ENCODE results near the gene DHCR24.

DNA sequence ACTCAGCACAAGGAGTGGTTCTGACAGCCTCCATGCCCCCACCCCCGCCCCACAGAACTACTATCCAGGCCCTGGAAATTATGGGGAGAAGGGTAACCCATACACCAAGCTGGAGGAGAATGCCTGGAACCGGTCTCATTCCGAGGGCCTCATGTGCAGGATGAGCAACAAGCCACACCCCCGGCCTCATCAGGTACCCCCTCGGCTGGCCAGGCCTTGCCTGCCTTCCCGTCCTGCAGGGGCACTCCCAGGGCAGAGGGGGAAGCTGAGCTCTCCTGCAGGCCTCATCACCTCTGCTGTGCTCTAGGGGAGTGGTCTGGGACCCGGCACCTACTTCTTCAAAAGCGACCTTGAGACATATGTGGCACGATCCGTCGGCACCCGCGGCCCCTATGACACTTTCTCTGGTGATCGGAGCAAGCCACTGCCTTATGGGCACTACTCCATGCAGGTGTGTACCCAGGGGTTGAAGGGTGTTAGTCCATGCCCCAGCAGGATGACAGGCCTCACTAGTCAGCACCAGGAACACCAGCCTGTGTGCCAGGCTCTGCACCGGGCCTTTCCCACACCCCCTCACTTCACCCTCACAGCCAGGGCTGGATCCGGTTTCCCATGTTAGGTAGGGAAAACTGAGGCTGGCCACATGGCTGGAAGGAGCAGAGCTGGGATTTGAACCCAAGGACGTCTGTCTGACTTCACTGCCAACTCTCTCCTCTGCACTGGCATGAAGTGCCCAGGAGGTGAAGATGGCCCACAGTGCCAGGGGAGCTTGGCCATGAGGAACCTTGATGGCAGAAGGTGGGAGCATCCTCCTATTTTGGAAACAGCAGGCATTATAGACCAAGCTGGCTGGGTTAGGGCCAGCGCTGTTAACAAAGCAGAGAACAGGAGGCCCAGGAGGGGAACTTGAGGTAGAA lies 75.0 kb downstream of the DHCR24 start:
- TF ChIP-seq, protein P1, sequence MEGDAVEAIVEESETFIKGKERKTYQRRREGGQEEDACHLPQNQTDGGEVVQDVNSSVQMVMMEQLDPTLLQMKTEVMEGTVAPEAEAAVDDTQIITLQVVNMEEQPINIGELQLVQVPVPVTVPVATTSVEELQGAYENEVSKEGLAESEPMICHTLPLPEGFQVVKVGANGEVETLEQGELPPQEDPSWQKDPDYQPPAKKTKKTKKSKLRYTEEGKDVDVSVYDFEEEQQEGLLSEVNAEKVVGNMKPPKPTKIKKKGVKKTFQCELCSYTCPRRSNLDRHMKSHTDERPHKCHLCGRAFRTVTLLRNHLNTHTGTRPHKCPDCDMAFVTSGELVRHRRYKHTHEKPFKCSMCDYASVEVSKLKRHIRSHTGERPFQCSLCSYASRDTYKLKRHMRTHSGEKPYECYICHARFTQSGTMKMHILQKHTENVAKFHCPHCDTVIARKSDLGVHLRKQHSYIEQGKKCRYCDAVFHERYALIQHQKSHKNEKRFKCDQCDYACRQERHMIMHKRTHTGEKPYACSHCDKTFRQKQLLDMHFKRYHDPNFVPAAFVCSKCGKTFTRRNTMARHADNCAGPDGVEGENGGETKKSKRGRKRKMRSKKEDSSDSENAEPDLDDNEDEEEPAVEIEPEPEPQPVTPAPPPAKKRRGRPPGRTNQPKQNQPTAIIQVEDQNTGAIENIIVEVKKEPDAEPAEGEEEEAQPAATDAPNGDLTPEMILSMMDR (conservative IDR thresholded peaks at IDR 0.05) = no peak
- no peak for TF ChIP-seq ZFX (IDR thresholded peaks at IDR 0.05)
